RWPE1 (cell line): ENCODE measurements around the gene FAM118B.

ENCODE experiments used
- CTCF ChIA-PET: fragments of 350-600 bp; sonication (Branson Sonifier 250); formaldehyde crosslinking; extraction: SDS; loops from one replicate; lab custom pipeline; 2021; lab: Yijun Ruan, JAX
- POLR2A ChIA-PET: fragments of 400-600 bp; formaldehyde crosslinking; extraction: SDS; loops from one replicate; lab custom pipeline; 2020; ENCODE audit warnings: antibody characterized with exemption; ENCODE audit not compliant: low non-redundant PET; lab: Yijun Ruan, JAX
- DNase-seq: peaks from one replicate; pipeline ENCODE4 v3.0.0; 2012; ENCODE audit warnings: low spot score
- H3K27ac ChIP-seq: fragments of 450-650 bp; 2 replicates; pipeline ENCODE4 v1.5.1; 2017
- TF ChIP-seq, protein P1 (sequence below): fragments of 450-650 bp; conservative IDR thresholded peaks from 2 replicates; pipeline ENCODE4 v1.5.1; 2017; ENCODE audit warnings: low read depth, mild to moderate bottlenecking

FAM118B gene

DNA sequence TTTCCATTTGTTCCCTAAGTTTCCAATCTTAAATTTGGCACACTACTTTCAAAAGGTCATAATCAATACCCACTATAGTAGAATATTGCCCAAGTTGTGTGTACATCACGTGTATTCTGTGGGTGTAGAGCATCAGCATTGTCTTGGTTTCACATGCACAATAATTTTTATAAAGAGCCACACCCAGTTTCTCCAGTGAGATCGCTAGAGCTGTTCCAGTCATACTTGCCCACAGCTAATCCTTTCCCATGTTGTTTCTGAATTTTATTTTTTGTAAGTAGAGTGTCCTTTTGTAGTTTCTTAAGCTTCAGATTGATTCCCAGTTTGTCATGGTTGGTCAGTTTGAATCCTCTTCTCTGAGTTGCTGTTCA is 13.7 kb downstream of the FAM118B start:
- CTCF ChIA-PET = no interaction called here
- DNase-seq = no peak
- no peak overlapping the region for H3K27ac ChIP-seq
- TF ChIP-seq, protein P1, sequence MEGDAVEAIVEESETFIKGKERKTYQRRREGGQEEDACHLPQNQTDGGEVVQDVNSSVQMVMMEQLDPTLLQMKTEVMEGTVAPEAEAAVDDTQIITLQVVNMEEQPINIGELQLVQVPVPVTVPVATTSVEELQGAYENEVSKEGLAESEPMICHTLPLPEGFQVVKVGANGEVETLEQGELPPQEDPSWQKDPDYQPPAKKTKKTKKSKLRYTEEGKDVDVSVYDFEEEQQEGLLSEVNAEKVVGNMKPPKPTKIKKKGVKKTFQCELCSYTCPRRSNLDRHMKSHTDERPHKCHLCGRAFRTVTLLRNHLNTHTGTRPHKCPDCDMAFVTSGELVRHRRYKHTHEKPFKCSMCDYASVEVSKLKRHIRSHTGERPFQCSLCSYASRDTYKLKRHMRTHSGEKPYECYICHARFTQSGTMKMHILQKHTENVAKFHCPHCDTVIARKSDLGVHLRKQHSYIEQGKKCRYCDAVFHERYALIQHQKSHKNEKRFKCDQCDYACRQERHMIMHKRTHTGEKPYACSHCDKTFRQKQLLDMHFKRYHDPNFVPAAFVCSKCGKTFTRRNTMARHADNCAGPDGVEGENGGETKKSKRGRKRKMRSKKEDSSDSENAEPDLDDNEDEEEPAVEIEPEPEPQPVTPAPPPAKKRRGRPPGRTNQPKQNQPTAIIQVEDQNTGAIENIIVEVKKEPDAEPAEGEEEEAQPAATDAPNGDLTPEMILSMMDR = no peak
- POLR2A ChIA-PET = no interaction called here

DNA sequence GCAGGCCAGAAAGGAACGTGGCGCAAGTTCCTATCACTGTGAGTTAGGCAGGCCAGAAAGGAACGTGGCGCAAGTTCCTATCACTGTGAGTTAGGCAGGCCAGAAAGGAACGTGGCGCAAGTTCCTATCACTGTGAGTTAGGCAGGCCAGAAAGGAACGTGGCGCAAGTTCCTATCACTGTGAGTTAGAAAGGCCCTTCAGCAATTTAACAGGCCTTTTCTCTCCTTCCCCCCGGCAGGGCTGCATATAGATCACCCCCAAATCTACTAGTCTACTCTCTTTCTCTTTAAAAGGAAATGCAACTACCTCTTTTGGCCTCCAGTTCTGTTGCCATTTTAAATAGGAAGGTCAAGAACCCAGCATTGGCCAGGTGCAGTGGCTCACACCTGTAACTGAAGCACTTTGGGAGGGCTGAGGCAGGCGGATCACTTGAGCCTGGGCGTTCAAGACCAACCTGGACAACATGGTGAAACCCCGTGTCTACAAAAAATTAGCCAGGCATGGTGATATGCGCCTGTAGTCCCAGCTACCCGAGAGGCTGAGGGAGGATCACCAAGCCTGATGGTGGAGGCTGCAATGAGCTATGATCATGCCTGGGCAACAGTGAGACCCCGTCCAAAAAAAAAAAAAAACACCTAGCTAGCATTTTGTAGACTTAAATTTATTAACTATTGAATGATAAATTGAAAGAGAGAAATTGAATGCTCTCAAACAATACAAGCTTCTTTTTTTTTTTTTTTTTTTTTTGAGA is 14.9 kb downstream of the FAM118B start:
- ChIA-PET POLR2A (no interaction called here), CTCF (interaction anchor here (0.6 to 0.8 kb wide), 3 partner anchors 86 to 1348 kb away, joined by 3 to 6 read pairs (median 4); no protein-coding TSS in a partner anchor)
- TF ChIP-seq, protein P1 = no peak
- no peak for DNase-seq
- no peak overlapping the region for H3K27ac ChIP-seq

DNA sequence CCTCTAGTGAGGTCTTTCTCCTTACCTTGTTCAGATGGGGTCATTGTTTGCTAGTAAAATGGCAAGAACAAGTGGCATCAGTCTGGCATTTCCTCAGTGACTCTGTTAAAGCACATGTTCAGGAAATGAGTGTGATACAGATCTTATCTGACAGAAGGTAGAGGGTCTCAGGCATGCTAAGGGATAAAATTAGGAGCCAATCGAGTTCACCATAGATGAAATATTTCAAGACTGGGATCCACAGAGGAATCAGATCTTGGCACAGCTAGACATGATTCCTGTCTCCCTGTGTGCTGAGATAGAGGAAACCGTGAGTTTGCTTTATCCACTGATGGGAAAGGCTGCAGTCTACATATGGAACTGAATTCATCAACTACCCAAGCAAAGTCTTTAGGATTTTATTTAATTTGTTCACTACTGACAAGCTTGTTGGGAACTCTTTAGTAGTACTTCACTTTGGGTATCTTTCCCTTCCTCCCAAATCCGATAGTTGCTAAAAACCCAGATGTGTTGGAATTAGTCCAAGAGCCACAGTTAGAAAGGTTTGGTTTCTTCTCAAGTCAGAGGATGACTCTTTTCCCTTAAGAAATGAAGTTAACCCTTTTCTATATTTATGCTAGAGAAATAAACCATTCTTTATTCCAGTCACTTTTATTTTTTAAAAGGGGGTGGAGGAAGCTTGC is 18.4 kb downstream of the FAM118B start:
- CTCF ChIA-PET = interaction anchor here (0.6 kb wide), 1 partner anchor 382 kb away, joined by 5 read pairs; no protein-coding TSS in a partner anchor
- POLR2A ChIA-PET = no interaction called here
- TF ChIP-seq, protein P1 = no peak
- H3K27ac ChIP-seq = no peak overlapping the region
- DNase-seq = no peak

DNA sequence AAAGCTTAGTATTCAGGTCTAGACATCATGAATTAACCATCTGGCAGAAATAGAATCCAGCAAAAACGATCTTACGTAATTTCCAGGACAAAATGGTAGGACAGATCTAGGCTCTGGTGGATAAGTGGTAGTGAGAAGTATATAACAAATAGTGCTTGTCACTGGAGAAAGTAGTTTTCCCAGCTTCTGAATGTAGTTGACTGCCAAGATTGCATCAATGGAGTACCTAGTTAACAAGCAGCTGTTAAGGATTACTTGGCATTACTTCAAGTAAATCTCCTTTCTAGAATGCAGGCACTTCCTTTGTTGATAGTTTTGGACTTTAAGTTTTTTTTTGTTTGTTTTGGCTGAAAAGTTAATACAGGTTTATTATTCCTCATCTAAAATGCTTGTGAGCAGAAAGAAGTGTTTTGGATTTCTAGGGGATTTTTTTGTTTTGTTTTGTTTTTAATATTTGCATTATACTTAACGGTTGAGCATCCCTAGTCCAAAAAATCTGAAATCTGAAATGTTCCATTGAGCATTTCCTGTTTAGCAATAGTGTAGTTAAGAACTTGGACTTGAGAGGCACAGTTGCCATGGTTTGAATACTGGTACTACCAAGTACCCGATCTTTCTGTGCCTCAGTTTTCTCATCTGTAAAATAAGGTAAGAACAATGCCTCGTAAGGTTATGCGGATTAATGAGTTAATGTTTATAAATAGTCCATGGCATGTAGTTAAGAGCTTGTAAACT is 20.3 kb downstream of the FAM118B start:
- CTCF ChIA-PET = no interaction called here
- POLR2A ChIA-PET = no interaction called here
- no peak overlapping the region for H3K27ac ChIP-seq

DNA sequence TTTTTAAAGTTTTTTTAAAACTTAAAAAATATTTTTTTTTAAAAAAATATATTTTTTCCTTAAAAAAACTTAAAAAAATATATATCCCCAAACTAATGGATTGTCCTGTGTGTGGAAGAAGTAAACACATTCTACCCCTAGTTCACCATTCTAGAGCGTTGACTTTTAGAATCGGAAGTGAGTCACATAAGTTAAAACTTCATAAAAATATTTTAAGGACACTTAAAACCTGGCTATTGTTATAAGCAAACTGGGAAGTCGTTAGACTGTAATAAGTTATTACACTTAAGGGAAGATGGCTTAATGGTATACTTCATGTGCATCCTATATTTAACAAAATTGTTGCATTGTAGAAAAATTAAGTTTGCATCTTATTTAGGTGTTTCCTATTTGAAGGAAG is 21.1 kb downstream of the FAM118B start:
- TF ChIP-seq, protein P1 = no peak
- POLR2A ChIA-PET = no interaction called here
- H3K27ac ChIP-seq = no peak overlapping the region
- no peak for DNase-seq
- CTCF ChIA-PET = no interaction called here

More for the DNA sequence above, 20.3 kb downstream of the FAM118B start:
- TF ChIP-seq, protein P1 = no peak
- DNase-seq = no peak

DNA sequence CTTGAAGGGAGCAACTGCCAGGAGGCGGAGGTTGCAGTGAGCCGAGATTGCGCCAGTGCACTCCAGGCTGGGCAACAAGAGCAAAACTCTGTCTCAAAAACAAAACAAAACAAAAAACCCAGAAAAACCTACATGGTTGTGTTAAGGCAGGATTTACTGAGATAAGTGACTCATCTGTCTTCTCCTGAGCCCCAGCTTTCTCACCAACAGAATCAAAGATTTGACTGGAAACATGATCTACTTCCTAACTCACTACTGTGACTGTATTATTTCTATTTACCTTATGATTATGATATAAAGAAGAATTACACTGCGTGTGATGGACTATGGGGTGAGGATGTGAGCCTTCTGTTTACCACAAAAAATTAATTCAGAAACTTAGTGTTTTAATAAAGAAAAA is 21.8 kb downstream of the FAM118B start:
- ChIA-PET CTCF (no interaction called here), POLR2A (no interaction called here)
- TF ChIP-seq, protein P1 = no peak
- no peak overlapping the region for H3K27ac ChIP-seq
- DNase-seq = no peak
